K562 (cell line): ENCODE measurements around the gene LAIR1.

Experiments
- CTCF ChIP-seq, 3 experiments: IDR thresholded peaks in 2 of 3; conservative IDR thresholded peaks in 1 of 3; 2 replicates each; pipeline ENCODE4 v1.5.1; 2011 to 2012; ENCODE audit warnings: low read length in 3 of 3, mild to moderate bottlenecking in 3 of 3, control low read depth in 2 of 3, improper control_type of control experiment in 1 of 3, inconsistent platforms in 1 of 3, low read depth in 1 of 3, mixed read lengths in 1 of 3, moderate library complexity in 1 of 3; ENCODE audit not compliant: insufficient read depth in 2 of 3
- JUND ChIP-seq, 2 experiments: IDR thresholded peaks; 2 replicates in 1 of 2; 3 replicates in 1 of 2; pipeline ENCODE4 v1.6.1; 2011; ENCODE audit warnings: borderline replicate concordance in 2 of 2, low read depth in 2 of 2, low read length in 2 of 2, improper control_type of control experiment in 1 of 2, missing biosample characterization in 1 of 2, missing genetic modification characterization in 1 of 2, missing genetic modification reagents in 1 of 2
- KLF13 ChIP-seq: fragments of 450-650 bp; IDR thresholded peaks from 2 replicates; pipeline ENCODE4 v1.6.1; 2016; ENCODE audit warnings: missing genetic modification characterization, low read depth, mild to moderate bottlenecking, missing compliant biosample characterization, moderate library complexity, borderline replicate concordance
- ZBTB17 ChIP-seq: fragments of 450-650 bp; formaldehyde crosslinking; IDR thresholded peaks from 2 replicates; pipeline ENCODE4 v1.4.0; 2020; ENCODE audit warnings: mild to moderate bottlenecking

- TF ChIP-seq CTCF (IDR thresholded peaks at IDR 0.05 in 2 of 3, conservative IDR thresholded peaks at IDR 0.05 in 1 of 3; ENCODE audit: insufficient read depth in 2 of 3, low read depth in 1 of 3, low read length in 3 of 3) (no peak), KLF13 (no peak), ZBTB17 (CRISPR knock-in tag) (no peak), JUND (IDR thresholded peaks at IDR 0.05; ENCODE audit: borderline replicate concordance, low read depth, low read length) (no peak), JUND (tag; IDR thresholded peaks at IDR 0.05; ENCODE audit: borderline replicate concordance, low read depth, low read length) (no peak)
Measured at GRCh38 chr19:54388802-54389139, 24.0 kb upstream of the LAIR1 start.
